NCI-H2107 treated with DMSO at 0.1 percent for 48 hours (cell line): Measurements from ENCODE around the gene FASLG.
"Not testable (repeated sequence)": the region's sequence is repeated elsewhere in the genome, so short reads cannot be mapped to it uniquely, and the experiment has no call there.

Source experiments
- DNase-seq: peaks from one replicate; lab custom pipeline; 2025; ENCODE audit not compliant: unreplicated experiment; lab: John Stamatoyannopoulos, UW

FASLG gene

DNA sequence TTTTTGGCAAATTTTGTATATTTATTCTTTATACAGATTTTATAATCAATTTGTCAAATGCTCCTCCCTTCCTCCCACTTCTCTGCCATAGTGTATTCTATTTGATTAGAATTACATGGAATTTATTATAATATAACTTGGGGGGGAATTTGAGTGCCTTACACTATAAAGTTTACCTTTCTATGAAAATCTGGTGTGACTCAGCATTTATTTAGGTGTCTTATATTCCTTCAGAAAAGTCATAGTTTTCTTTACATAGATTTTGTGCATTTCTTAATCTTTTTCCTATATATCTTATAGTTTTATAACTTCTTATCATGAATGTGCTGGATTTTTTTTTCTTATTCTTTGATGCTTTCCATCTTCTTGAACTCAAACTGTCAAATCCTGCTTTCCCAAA, 21.3 kb downstream of the FASLG start:
- DNase-seq: no peak

DNA sequence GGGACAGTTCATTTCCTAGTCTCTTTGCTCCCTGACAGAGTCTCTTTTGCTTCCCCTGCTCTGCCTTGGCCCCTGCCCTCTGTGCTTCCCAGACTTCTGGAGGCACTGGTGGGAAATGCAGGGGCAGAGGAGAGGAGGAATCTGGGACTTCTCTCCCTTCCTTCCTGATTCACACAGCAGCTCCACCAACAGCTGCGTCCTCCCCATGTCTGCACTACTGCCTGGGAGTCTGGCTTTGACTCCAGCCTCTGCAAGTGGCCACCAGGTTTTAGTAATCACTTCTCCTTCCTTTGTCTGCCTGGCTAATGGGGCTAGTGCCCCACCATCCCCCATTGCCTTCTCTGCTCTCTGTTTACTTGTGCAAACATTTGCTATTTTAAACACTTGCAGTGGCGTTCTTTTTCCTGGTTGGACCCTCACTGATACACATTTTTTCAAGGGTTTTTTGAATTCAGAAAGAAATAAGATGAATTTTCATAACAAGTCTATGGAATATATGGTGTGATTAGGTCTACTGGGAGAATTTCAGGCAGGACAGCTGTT, 21.9 kb downstream of the FASLG start:
- no peak for DNase-seq

DNA sequence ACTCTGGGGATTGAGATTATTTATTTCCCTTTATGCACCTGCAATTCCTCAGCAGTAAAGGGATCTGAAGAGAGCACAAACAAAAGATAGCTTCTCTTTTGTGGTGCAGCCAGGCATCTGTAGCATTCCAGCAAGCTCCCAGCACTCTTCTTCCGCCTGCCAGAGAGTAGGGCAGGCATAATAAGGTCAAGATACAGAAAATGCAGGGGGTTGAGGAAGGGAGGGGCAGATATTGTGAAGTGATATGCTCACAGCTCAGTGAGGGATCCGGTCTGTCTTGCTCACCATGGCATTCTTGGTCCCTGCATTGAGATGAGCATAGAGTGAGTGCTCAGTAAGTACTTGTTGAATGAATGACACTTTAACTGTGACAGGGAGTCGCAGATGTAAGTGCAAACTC, 23.9 kb downstream of the FASLG start:
- DNase-seq: no peak

DNA sequence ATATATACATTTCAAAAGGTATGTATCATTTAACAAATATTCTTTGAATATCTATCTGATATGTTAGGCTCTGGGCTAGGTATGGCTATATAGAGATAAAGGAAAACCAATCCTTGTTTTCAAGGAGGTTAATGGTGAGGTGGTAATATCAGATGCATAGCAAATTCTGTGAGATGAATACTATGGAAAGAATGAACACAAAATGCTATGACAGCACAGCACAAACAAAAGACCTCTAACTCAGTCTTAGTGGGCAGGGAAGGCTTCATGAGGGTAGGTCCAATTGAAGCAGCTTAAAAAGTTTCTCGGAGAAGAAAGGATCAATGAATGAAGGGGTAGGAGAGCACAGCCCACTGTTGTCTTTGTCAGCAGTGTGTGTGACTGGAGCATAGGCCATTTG, 27.2 kb downstream of the FASLG start:
- no peak for DNase-seq

DNA sequence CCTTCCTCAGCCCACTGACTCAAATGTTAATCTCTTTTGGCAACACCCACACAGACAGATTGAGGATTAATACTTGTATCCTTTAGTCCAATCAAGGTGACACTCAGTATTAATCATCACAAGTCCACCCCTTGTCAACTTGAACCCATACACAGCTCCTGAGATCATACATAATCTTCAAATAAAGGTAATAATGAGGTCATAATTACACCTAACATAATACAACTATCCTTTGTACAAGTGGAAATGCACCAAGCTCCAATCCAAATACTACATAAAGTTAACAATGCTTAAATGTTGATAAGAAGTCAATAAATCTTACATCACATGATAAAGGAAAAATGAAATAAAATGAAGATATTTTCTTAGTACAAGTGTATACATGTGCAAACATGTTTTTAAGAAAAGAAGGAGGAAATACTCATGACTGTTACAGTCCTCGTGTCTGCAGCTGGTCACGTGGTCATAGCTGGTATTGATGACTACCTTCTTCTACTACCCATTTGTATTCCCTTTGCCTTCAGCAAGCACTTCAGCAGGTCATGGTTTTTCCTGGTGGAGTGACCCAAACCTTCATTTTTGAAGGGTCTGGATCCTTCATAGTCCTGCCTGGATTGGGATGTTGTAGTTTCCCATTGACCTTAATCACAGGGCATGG, 29.7 kb downstream of the FASLG start:
- not testable (repeated sequence) for DNase-seq

DNA sequence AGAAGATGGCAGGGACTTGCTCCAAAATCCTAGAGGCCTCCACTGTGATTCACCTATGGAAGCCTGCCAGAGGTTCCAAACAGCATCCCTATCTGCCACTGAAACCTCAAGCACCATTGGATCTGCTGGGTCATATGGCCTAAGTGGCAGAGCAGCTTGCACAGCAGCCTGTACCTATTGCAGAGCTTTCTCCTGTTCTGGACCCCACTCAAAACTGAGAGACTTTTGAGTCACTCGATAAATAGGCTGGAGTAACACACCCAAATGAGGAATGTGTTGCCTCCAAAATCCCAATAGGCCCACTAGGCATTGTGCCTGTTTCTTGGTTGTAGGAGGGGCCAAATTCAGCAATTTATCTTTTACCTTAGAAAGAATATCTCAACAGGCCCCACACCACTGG, 32.0 kb downstream of the FASLG start:
- DNase-seq: not testable (repeated sequence)

DNA sequence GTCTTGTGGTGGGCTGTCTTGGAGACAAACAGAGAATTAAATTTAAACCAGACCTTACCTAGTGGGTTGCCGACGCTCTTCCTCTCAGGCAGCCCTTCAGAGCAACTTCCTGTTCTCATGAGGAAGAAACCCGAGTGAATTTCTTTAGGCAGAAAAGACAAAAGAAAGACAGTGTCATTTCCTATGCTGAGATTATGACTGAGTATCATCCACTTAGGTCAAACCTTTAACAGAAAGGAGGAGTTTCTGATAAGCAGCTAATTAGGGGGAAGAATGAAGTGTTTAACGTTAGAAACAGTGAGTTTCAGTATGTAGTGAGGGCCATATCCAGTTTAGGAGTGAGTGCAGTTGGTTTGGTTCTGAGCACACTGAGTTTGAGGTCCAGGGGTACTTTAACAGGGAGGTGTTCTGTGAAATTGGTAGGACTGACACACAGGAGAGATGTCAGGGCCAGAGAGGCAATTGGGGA, 38.7 kb downstream of the FASLG start:
- no peak for DNase-seq

DNA sequence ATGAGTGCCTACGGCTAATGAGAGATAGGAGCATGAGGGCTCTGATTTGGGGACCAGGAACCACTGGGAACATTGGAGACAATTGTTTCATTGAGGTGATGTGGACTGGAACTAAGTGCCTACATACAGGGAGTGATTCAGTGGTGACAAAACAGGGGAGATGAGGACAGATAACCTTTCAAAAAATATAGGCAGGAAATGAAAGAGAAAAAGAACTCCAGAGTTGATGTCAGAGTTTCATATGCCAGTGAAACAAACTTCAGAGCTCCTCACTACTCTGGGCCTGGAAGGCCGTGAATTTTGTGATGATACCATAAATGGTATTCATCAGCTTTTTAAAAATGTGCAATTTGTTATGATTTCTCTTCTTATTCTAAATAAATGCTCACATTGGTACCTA, 39.3 kb downstream of the FASLG start:
- DNase-seq: no peak

DNA sequence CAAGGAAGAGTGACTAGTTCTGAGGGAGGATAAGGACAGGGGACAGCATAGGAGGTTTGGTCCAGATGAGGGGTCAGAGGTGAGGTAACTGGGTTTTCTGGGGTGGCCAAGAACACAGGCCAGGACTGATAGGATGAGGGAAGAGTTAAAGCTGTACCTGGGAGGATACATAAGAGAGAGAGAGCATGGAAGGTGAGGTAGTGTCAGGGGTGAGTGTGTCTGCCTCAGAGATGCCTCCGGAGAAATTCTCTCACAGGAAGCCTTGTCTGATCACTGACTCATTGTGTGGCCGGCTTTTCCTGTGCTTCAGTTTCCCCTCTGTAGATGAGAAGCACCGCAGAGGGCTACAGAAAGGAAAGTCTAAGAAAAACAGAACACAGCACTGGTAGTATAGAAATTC, 40.2 kb downstream of the FASLG start:
- DNase-seq: no peak

DNA sequence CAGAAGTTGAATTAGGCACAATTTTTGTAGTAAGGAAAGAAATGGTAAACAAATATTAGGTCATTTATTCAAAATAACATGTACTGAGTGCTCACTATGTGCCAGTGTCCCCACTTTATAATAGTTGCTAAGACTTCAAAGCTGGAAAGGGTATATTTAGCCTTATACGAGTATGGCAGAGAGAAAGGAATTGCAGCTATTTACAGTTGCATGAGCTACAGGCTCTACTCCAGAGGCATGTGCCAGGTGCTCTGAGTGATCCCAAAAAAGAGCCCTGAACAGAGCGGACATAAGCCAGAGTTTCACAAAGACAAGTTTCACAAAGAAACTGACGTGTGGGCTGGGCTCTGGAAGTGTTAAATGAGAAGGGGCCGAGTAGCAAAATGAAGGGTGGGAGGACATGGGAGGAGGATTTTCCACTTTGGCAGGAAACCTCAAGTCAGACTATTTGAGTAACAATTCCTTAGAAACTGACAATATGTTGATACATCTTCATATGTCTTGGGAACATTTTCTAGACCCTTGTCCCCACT, 40.9 kb downstream of the FASLG start:
- DNase-seq: no peak

DNA sequence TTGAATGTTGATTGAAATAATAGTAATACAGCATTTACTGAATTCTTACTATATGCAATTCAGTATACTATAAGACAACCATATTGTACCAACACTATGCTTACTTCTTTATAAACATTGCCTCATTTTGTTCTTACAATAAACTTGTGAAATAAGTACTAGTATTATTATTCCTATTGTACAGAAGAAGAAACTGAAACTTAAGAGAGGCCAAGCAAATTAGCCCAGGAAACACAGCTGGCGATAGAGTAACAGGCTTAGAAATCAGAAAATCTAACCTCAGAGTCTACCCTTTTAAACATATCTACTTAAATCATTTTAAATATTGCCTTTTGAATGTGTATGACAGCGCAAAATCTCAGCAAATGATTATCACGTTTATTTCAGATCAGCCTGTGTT, 41.7 kb downstream of the FASLG start:
- DNase-seq: no peak

DNA sequence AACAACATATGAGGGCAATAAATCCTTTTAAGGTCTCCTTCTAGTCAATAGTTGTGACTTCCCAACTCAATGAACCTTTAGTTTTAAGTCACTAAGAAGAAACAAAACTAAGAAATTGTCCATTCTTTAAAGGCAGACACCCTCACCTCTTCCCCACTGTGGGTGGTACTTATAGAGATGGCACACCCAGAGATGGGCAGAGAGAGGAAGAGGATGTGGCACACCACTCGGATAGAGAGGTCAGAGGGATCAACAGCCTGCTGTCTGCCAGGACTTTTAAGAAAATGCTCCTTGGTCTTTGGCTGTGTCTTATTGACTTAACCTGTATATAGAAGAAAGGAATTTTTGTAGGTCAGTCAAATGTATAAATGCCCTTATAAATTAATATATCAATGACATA, 45.1 kb downstream of the FASLG start:
- DNase-seq: no peak

DNA sequence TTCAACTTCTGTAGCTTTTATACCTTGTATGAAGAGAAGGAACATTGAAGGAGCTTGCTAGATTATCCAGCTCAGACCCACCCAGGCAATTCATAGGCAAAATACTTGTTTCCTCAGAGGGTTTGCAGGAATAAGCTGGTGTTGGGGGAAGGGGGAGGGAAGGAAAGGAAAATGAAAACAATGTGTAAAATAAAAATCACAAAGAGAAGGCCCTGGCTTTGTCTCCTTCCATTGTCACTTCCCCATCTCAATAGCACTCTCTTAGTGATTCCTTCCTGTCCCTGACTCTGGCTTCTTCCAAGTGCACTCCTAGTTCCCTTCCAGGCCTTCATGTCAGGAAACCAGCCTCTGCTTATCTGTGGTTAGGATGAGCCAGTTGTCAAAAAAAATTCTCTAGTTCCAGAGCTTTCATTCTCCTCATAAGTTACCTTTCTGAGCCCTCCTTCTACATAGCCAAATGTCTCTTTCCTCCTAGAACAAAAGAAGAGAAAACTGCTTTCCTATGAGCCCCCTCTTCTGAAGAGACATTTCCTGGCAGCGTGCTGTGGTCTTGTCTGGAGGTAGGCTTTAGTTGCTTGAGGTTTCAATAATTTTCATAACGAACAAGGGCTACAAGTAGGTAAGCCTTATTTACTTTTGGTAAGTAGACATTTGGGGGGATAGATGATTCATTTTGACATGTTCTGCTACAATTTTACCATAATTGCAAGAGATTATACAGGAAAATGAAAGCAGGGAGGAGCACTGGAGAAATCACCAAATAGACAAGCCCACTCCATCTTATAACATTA, 45.7 kb downstream of the FASLG start:
- DNase-seq: no peak

DNA sequence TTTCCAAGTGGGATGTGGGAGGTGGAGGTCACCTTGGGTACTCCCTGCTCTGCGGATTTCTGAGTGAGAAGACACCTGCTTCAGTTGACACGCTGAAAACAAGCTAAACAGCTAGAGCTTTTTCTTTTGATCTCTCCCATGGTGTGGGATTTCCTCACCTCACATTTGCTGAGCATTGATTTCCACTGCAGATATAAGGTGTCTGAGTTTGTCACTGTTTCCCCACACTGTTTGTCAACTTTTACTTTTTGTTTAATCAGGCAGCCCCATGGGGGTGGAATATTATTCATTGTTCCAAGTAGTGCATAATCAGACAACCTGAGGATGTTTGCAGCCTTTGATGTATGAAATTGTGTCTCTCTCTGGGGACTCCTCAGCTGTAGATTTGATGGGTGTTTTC, 49.5 kb downstream of the FASLG start:
- no peak for DNase-seq

DNA sequence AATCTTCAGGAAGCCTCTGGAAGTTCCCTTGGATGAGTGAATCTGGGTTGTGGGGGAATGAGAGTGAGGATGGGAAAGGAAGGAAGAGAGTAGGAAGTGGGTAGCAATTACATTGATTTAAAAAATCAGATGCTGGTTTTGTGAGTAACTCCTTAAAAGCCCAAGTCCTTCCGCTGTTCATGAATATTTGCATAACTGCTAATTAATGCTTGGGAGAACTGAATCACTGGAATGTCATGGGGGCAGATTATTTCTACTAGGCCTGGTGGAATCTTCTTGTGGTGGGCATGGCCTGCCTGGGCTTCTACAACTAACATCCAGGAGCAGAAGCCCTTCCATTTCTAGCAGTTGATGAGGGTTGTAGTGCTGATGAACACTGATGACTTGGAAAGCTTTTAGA, 52.7 kb downstream of the FASLG start:
- no peak for DNase-seq

DNA sequence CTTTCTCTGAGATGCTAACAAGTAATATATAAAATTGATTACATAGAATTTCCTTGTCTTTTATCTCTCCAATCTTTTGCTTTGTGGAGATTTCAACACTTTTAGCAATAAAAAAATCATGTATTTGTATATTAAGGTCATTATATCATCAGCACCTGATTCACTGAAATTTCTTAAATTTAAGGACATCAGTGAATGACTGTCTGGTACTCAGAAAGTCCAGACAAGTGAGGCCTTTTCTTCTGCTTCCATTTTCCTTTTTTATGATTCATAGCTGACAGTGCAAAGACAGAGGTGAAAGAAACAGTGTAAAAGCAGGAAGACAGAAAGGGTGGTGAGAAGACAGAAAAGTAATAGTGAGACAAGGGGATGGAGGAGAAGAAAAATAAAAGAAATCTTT, 54.6 kb downstream of the FASLG start:
- DNase-seq: no peak
